Keratinocyte (primary cell): ENCODE data around the gene GOT1. TPM values are rescaled to one million over a fixed set of nuclear protein-coding genes. Genes with fewer than 3 reads are reported as not detected.

ENCODE experiments used
- DNase-seq: peaks from one replicate; pipeline ENCODE4 v3.0.0-alpha.2; 2011; ENCODE audit warnings: low read depth, missing footprints, low spot score
- FAIRE-seq: peaks from 2 replicates; lab custom pipeline; 2011; peaks lifted over from hg19 to GRCh38; lab: Jason Lieb, UNC
- H2AFZ ChIP-seq: 2 replicates; pipeline ENCODE4 v1.6.0; 2012; ENCODE audit warnings: low read length, control low read depth, inconsistent platforms; ENCODE audit not compliant: control insufficient read depth
- H3K27ac ChIP-seq: 2 replicates; pipeline ENCODE4 v1.5.1; 2011; ENCODE audit warnings: low read length; ENCODE audit not compliant: control insufficient read depth, insufficient read depth
- H3K27me3 ChIP-seq: 3 replicates; pipeline ENCODE4 v1.6.0; 2011; ENCODE audit warnings: low read length; ENCODE audit not compliant: control insufficient read depth, insufficient read depth; ENCODE audit errors: extremely low read depth
- H3K36me3 ChIP-seq, 2 experiments: 2 replicates in 1 of 2; 3 replicates in 1 of 2; pipeline ENCODE4 v1.5.1; 2011; ENCODE audit warnings: low read length in 2 of 2, mild to moderate bottlenecking in 1 of 2; ENCODE audit not compliant: control insufficient read depth in 2 of 2, insufficient read depth in 2 of 2; ENCODE audit errors: extremely low read depth in 1 of 2
- H3K4me1 ChIP-seq: 3 replicates; pipeline ENCODE4 v1.5.1; 2011; ENCODE audit warnings: low read length; ENCODE audit not compliant: control insufficient read depth, insufficient read depth; ENCODE audit errors: extremely low read depth
- H3K4me2 ChIP-seq: 3 replicates; pipeline ENCODE4 v1.6.0; 2011; ENCODE audit warnings: low read depth, low read length; ENCODE audit not compliant: control insufficient read depth, insufficient read depth; ENCODE audit errors: extremely low read depth
- H3K4me3 ChIP-seq, 3 experiments: fragments of 200-600 bp in 1 of 3; sonication (generic) in 1 of 3; 2 replicates in 2 of 3; 3 replicates in 1 of 3; pipeline ENCODE4 v1.5.1; 2011 to 2016; ENCODE audit warnings: low read length in 3 of 3, mild to moderate bottlenecking in 3 of 3, control low read depth in 2 of 3, inconsistent platforms in 1 of 3, low read depth in 1 of 3, mixed read lengths in 1 of 3, mixed run types in 1 of 3, moderate library complexity in 1 of 3; ENCODE audit not compliant: control insufficient read depth in 2 of 3, insufficient read depth in 2 of 3; ENCODE audit errors: extremely low read depth in 1 of 3
- H3K79me2 ChIP-seq: 2 replicates; pipeline ENCODE4 v1.6.0; 2012; ENCODE audit warnings: low read length; ENCODE audit not compliant: control insufficient read depth, insufficient read depth
- H3K9ac ChIP-seq: 3 replicates; pipeline ENCODE4 v1.6.0; 2011; ENCODE audit warnings: low read length; ENCODE audit not compliant: control insufficient read depth, insufficient read depth; ENCODE audit errors: extremely low read depth
- H3K9me1 ChIP-seq: 3 replicates; pipeline ENCODE4 v1.6.0; 2011; ENCODE audit warnings: low read length; ENCODE audit not compliant: control insufficient read depth, insufficient read depth; ENCODE audit errors: extremely low read depth
- H3K9me3 ChIP-seq: 2 replicates; pipeline ENCODE4 v1.5.1; 2012; ENCODE audit warnings: low read depth, low read length; ENCODE audit not compliant: control insufficient read depth
- H4K20me1 ChIP-seq: 3 replicates; pipeline ENCODE4 v1.6.0; 2011; ENCODE audit warnings: low read length; ENCODE audit not compliant: control insufficient read depth, insufficient read depth; ENCODE audit errors: extremely low read depth
- EZH2 ChIP-seq: IDR thresholded peaks from one replicate; pipeline ENCODE4 v1.6.1; 2012; ENCODE audit warnings: inconsistent platforms, mild to moderate bottlenecking, low read length, moderate library complexity
- dilution Hi-C: fragments of 300-500 bp; cut with MboI; formaldehyde crosslinking; loops from one replicate; pipeline ENCODE4 v1.7.0; 2020; ENCODE audit warnings: low sequenced_read_pairs; ENCODE audit not compliant: extremely low pct_ligation_motif_present
- polyA plus RNA-seq, 5 experiments: library from polyadenylated mRNA; depleted of rRNA in 3 of 5; stranded (reverse) in 3 of 5; stranded (forward) in 1 of 5; unstranded in 1 of 5; fragments of >200 nt; gene quantifications; 1 replicate in 1 of 5; 2 replicates in 3 of 5; 3 replicates in 1 of 5; pipeline versions ENCODE4 v1.2.1 to v1.2.3, GENCODE V29; 2011 to 2012; ENCODE audit warnings: missing spikeins in 2 of 5, low read depth in 1 of 5, low replicate concordance in 1 of 5
- TF ChIP-seq, protein P1 (sequence below), 3 experiments: IDR thresholded peaks in 1 of 3; conservative IDR thresholded peaks in 1 of 3; optimal IDR thresholded peaks in 1 of 3; 2 replicates in 2 of 3; 3 replicates in 1 of 3; pipeline versions ENCODE3 to v1.5.1; 2011; ENCODE audit warnings: low read length in 3 of 3, mild to moderate bottlenecking in 3 of 3, moderate library complexity in 2 of 3, control low read depth in 1 of 3, inconsistent platforms in 1 of 3; ENCODE audit not compliant: insufficient read depth in 2 of 3; ENCODE audit errors: extremely low read depth in 1 of 3

The GOT1 gene
- polyA plus RNA-seq, 1 donor (not counting 4 experiments of a cell fraction or from before 2014, with no cell fraction given) = 33.3 TPM

- no peak overlapping the region for H3K4me3 ChIP-seq
- FAIRE-seq (no peak), DNase-seq (no peak)
- no peaks in the 10 kb centered on the region for H3K27me3 ChIP-seq
- peaks cover 10% of the 10 kb centered on the region for H3K79me2 ChIP-seq
- H3K4me2 ChIP-seq = no peak overlapping the region
- dilution Hi-C loops = no loop called here
- H3K4me1 ChIP-seq = no peaks in the 10 kb centered on the region
- TF ChIP-seq, protein P1, sequence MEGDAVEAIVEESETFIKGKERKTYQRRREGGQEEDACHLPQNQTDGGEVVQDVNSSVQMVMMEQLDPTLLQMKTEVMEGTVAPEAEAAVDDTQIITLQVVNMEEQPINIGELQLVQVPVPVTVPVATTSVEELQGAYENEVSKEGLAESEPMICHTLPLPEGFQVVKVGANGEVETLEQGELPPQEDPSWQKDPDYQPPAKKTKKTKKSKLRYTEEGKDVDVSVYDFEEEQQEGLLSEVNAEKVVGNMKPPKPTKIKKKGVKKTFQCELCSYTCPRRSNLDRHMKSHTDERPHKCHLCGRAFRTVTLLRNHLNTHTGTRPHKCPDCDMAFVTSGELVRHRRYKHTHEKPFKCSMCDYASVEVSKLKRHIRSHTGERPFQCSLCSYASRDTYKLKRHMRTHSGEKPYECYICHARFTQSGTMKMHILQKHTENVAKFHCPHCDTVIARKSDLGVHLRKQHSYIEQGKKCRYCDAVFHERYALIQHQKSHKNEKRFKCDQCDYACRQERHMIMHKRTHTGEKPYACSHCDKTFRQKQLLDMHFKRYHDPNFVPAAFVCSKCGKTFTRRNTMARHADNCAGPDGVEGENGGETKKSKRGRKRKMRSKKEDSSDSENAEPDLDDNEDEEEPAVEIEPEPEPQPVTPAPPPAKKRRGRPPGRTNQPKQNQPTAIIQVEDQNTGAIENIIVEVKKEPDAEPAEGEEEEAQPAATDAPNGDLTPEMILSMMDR (optimal IDR thresholded peaks at IDR 0.05 in 1 of 3, IDR thresholded peaks at IDR 0.05 in 1 of 3, conservative IDR thresholded peaks at IDR 0.05 in 1 of 3; ENCODE audit: extremely low read depth in 1 of 3, insufficient read depth in 2 of 3, low read length in 3 of 3) = no peak
- no peak for TF ChIP-seq EZH2
- H2AFZ ChIP-seq = no peak overlapping the region
- H3K9me1 ChIP-seq = no peaks in the 10 kb centered on the region
- no peaks in the 10 kb centered on the region for H4K20me1 ChIP-seq
- H3K27ac ChIP-seq = no peak overlapping the region
- H3K36me3 ChIP-seq = peaks cover 6 to 8% of the 10 kb centered on the region in 2 experiments
- H3K9ac ChIP-seq = no peak overlapping the region
- H3K9me3 ChIP-seq = no peaks in the 10 kb centered on the region
Observed at GRCh38 chr10:99422529-99423096, 7.8 kb downstream of the GOT1 start.

GRCh38 chr10:99421233-99421739 lies 9.1 kb downstream of the GOT1 start:
- Histone ChIP-seq H3K79me2 (peaks cover 2% of the 10 kb centered on the region), H3K36me3 (peaks cover 6 to 8% of the 10 kb centered on the region in 2 experiments), H3K27me3 (no peaks in the 10 kb centered on the region), H3K4me2 (no peak overlapping the region), H2AFZ (no peak overlapping the region), H3K9ac (no peak overlapping the region), H3K4me1 (no peaks in the 10 kb centered on the region), H3K4me3 (no peak overlapping the region), H4K20me1 (no peaks in the 10 kb centered on the region), H3K27ac (no peak overlapping the region), H3K9me1 (no peaks in the 10 kb centered on the region), H3K9me3 (no peaks in the 10 kb centered on the region)
- DNase-seq (no peak), FAIRE-seq (no peak)
- dilution Hi-C loops = no loop called here
- TF ChIP-seq, protein P1 (optimal IDR thresholded peaks at IDR 0.05 in 1 of 3, IDR thresholded peaks at IDR 0.05 in 1 of 3, conservative IDR thresholded peaks at IDR 0.05 in 1 of 3; ENCODE audit: extremely low read depth in 1 of 3, insufficient read depth in 2 of 3, low read length in 3 of 3) = no peak
- no peak for TF ChIP-seq EZH2
